Measurements from ENCODE around the gene U2AF1L4.
"Not testable (repeated sequence)": the region's sequence is repeated elsewhere in the genome, so short reads cannot be mapped to it uniquely, and the experiment has no call there.

The U2AF1L4 gene

GRCh38 chr19:35772362-35772761 is 27.1 kb upstream of the U2AF1L4 start:
- H3K4me3 ChIP-seq (ENCODE audit: insufficient read depth, low read depth, low read length, poor library complexity, severe bottlenecking); H3K9me3 ChIP-seq (ENCODE audit: control insufficient read depth, low read length); H3K27ac ChIP-seq (ENCODE audit: insufficient read depth, low read length, poor library complexity, severe bottlenecking); H3K27me3 ChIP-seq (replicated peaks; ENCODE audit: control insufficient read depth, insufficient read depth, low read length, poor library complexity, severe bottlenecking); DNase-seq: not testable (repeated sequence)
- Histone ChIP-seq H3K36me3 (ENCODE audit: control insufficient read depth, insufficient read depth, low read length) (peaks cover 12% of the 10 kb centered on the region), H3K4me1 (ENCODE audit: control insufficient read depth, insufficient read depth, low read length, poor library complexity, severe bottlenecking) (peaks cover 17% of the 10 kb centered on the region)

GRCh38 chr19:35768082-35768421 is 22.8 kb upstream of the U2AF1L4 start:
- no peaks in the 10 kb centered on the region for H3K4me1 ChIP-seq (ENCODE audit: control insufficient read depth, insufficient read depth, low read length, poor library complexity, severe bottlenecking)
- H3K9me3 ChIP-seq (ENCODE audit: control insufficient read depth, low read length) = no peaks in the 10 kb centered on the region
- DNase-seq = no peak
- no peaks in the 10 kb centered on the region for H3K27me3 ChIP-seq (replicated peaks; ENCODE audit: control insufficient read depth, insufficient read depth, low read length, poor library complexity, severe bottlenecking)
- H3K4me3 ChIP-seq (ENCODE audit: insufficient read depth, low read depth, low read length, poor library complexity, severe bottlenecking) = no peak overlapping the region
- no peak overlapping the region for H3K27ac ChIP-seq (ENCODE audit: insufficient read depth, low read length, poor library complexity, severe bottlenecking)
- H3K36me3 ChIP-seq (ENCODE audit: control insufficient read depth, insufficient read depth, low read length) = peaks cover 30% of the 10 kb centered on the region

GRCh38 chr19:35767288-35768081 is 22.3 kb upstream of the U2AF1L4 start:
- H3K27me3 ChIP-seq (replicated peaks; ENCODE audit: control insufficient read depth, insufficient read depth, low read length, poor library complexity, severe bottlenecking) = no peaks in the 10 kb centered on the region
- no peaks in the 10 kb centered on the region for H3K9me3 ChIP-seq (ENCODE audit: control insufficient read depth, low read length)
- H3K4me3 ChIP-seq (ENCODE audit: insufficient read depth, low read depth, low read length, poor library complexity, severe bottlenecking) = no peak overlapping the region
- H3K36me3 ChIP-seq (ENCODE audit: control insufficient read depth, insufficient read depth, low read length) = peaks cover 30% of the 10 kb centered on the region
- no peaks in the 10 kb centered on the region for H3K4me1 ChIP-seq (ENCODE audit: control insufficient read depth, insufficient read depth, low read length, poor library complexity, severe bottlenecking)
- no peak overlapping the region for H3K27ac ChIP-seq (ENCODE audit: insufficient read depth, low read length, poor library complexity, severe bottlenecking)
- DNase-seq = no peak

GRCh38 chr19:35766571-35767104 is 21.4 kb upstream of the U2AF1L4 start:
- no peak for DNase-seq
- Histone ChIP-seq H3K4me3 (ENCODE audit: insufficient read depth, low read depth, low read length, poor library complexity, severe bottlenecking) (no peak overlapping the region), H3K27ac (ENCODE audit: insufficient read depth, low read length, poor library complexity, severe bottlenecking) (no peak overlapping the region), H3K9me3 (ENCODE audit: control insufficient read depth, low read length) (no peaks in the 10 kb centered on the region), H3K4me1 (ENCODE audit: control insufficient read depth, insufficient read depth, low read length, poor library complexity, severe bottlenecking) (no peaks in the 10 kb centered on the region), H3K36me3 (ENCODE audit: control insufficient read depth, insufficient read depth, low read length) (peaks cover 35% of the 10 kb centered on the region), H3K27me3 (replicated peaks; ENCODE audit: control insufficient read depth, insufficient read depth, low read length, poor library complexity, severe bottlenecking) (no peaks in the 10 kb centered on the region)

- Histone ChIP-seq H3K4me3 (ENCODE audit: insufficient read depth, low read depth, low read length, poor library complexity, severe bottlenecking) (no peak overlapping the region), H3K4me1 (ENCODE audit: control insufficient read depth, insufficient read depth, low read length, poor library complexity, severe bottlenecking) (no peaks in the 10 kb centered on the region), H3K9me3 (ENCODE audit: control insufficient read depth, low read length) (no peaks in the 10 kb centered on the region), H3K27ac (ENCODE audit: insufficient read depth, low read length, poor library complexity, severe bottlenecking) (no peak overlapping the region), H3K27me3 (replicated peaks; ENCODE audit: control insufficient read depth, insufficient read depth, low read length, poor library complexity, severe bottlenecking) (no peaks in the 10 kb centered on the region), H3K36me3 (ENCODE audit: control insufficient read depth, insufficient read depth, low read length) (peaks cover 35% of the 10 kb centered on the region)
- DNase-seq = no peak
These were observed 19.5 kb upstream of the U2AF1L4 start for GRCh38 chr19:35764432-35765315.

GRCh38 chr19:35760711-35761349 is 15.6 kb upstream of the U2AF1L4 start:
- no peaks in the 10 kb centered on the region for H3K27me3 ChIP-seq (replicated peaks; ENCODE audit: control insufficient read depth, insufficient read depth, low read length, poor library complexity, severe bottlenecking)
- H3K27ac ChIP-seq (ENCODE audit: insufficient read depth, low read length, poor library complexity, severe bottlenecking) = no peak overlapping the region
- H3K4me1 ChIP-seq (ENCODE audit: control insufficient read depth, insufficient read depth, low read length, poor library complexity, severe bottlenecking) = peaks cover 20% of the 10 kb centered on the region
- no peak overlapping the region for H3K4me3 ChIP-seq (ENCODE audit: insufficient read depth, low read depth, low read length, poor library complexity, severe bottlenecking)
- no peak for DNase-seq
- H3K9me3 ChIP-seq (ENCODE audit: control insufficient read depth, low read length) = no peaks in the 10 kb centered on the region
- H3K36me3 ChIP-seq (ENCODE audit: control insufficient read depth, insufficient read depth, low read length) = peaks cover 19% of the 10 kb centered on the region

- peaks cover 11% of the 10 kb centered on the region for H3K36me3 ChIP-seq (ENCODE audit: control insufficient read depth, insufficient read depth, low read length)
- no peaks in the 10 kb centered on the region for H3K9me3 ChIP-seq (ENCODE audit: control insufficient read depth, low read length)
- H3K27me3 ChIP-seq (replicated peaks; ENCODE audit: control insufficient read depth, insufficient read depth, low read length, poor library complexity, severe bottlenecking) = no peaks in the 10 kb centered on the region
- DNase-seq = no peak
- H3K27ac ChIP-seq (ENCODE audit: insufficient read depth, low read length, poor library complexity, severe bottlenecking) = no peak overlapping the region
- H3K4me3 ChIP-seq (ENCODE audit: insufficient read depth, low read depth, low read length, poor library complexity, severe bottlenecking) = no peak overlapping the region
- H3K4me1 ChIP-seq (ENCODE audit: control insufficient read depth, insufficient read depth, low read length, poor library complexity, severe bottlenecking) = peaks cover 28% of the 10 kb centered on the region
These were observed 14.5 kb upstream of the U2AF1L4 start for GRCh38 chr19:35759697-35760096.

GRCh38 chr19:35757749-35758608 is 12.8 kb upstream of the U2AF1L4 start, which contains the start of gene PROSER3:
Gene PROSER3 (plus strand): TSS chr19:35758176. CDS start chr19:35758216, 40 bp downstream.
- peak; percentile 96 to 99 (median 98) for DNase-seq
- Histone ChIP-seq H3K9me3 (ENCODE audit: control insufficient read depth, low read length) (no peaks in the 10 kb centered on the region), H3K4me3 (ENCODE audit: insufficient read depth, low read depth, low read length, poor library complexity, severe bottlenecking) (peak within 1 kb of the TSS; percentile 79), H3K27ac (ENCODE audit: insufficient read depth, low read length, poor library complexity, severe bottlenecking) (peak within 1 kb of the TSS; percentile 90), H3K27me3 (replicated peaks; ENCODE audit: control insufficient read depth, insufficient read depth, low read length, poor library complexity, severe bottlenecking) (no peaks in the 10 kb centered on the region), H3K36me3 (ENCODE audit: control insufficient read depth, insufficient read depth, low read length) (peaks cover 16% of the 10 kb centered on the region), H3K4me1 (ENCODE audit: control insufficient read depth, insufficient read depth, low read length, poor library complexity, severe bottlenecking) (peaks cover 28% of the 10 kb centered on the region)

GRCh38 chr19:35757231-35757748 is 12.1 kb upstream of the U2AF1L4 start:
- H3K4me1 ChIP-seq (ENCODE audit: control insufficient read depth, insufficient read depth, low read length, poor library complexity, severe bottlenecking) = peaks cover 28% of the 10 kb centered on the region
- DNase-seq = no peak
- H3K9me3 ChIP-seq (ENCODE audit: control insufficient read depth, low read length) = no peaks in the 10 kb centered on the region
- peaks cover 23% of the 10 kb centered on the region for H3K36me3 ChIP-seq (ENCODE audit: control insufficient read depth, insufficient read depth, low read length)
- H3K4me3 ChIP-seq (ENCODE audit: insufficient read depth, low read depth, low read length, poor library complexity, severe bottlenecking) = peak overlapping the region; percentile 37
- H3K27me3 ChIP-seq (replicated peaks; ENCODE audit: control insufficient read depth, insufficient read depth, low read length, poor library complexity, severe bottlenecking) = no peaks in the 10 kb centered on the region
- H3K27ac ChIP-seq (ENCODE audit: insufficient read depth, low read length, poor library complexity, severe bottlenecking) = no peak overlapping the region
